Activated CD4-positive, alpha-beta memory T cell treated with anti-CD3 and anti-CD28 coated beads, Interleukin-2, amount 10 ng/mL, durations not matched to agents 7 days and 5 days (primary cell): Measurements from ENCODE around the gene RNASEL. TPM values are rescaled to one million over a fixed set of nuclear protein-coding genes. Genes with fewer than 3 reads are reported as not detected.
A peak's percentile ranks its signal among the peaks of the same experiment; 100 is the strongest.
"Not testable (repeated sequence)": the region's sequence is repeated elsewhere in the genome, so short reads cannot be mapped to it uniquely, and the experiment has no call there.

Experiments
- CTCF ChIA-PET: fragments of 350-600 bp; sonication (Branson Sonifier 250); formaldehyde crosslinking; loops from one replicate; lab custom pipeline; 2021; ENCODE audit warnings: antibody characterized with exemption, inconsistent platforms; lab: Charles Lee
- POLR2A ChIA-PET: fragments of 350-600 bp; sonication (Branson Sonifier 250); formaldehyde crosslinking; loops from one replicate; lab custom pipeline; 2021; ENCODE audit warnings: antibody characterized with exemption; lab: Charles Lee
- DNase-seq: peaks from one replicate; pipeline ENCODE4 v3.0.0-alpha.2; 2020
- H3K27ac Mint-ChIP-seq: one replicate; pipeline ENCODE4 v1.8.0; 2021; ENCODE audit warnings: mild to moderate bottlenecking, mixed read lengths
- H3K27me3 Mint-ChIP-seq: one replicate; pipeline ENCODE4 v1.8.0; 2021; ENCODE audit warnings: mixed read lengths
- H3K36me3 Mint-ChIP-seq: one replicate; pipeline ENCODE4 v1.8.0; 2021; ENCODE audit warnings: low read depth, mixed read lengths
- H3K4me1 Mint-ChIP-seq: one replicate; pipeline ENCODE4 v1.8.0; 2021; ENCODE audit warnings: mixed read lengths
- H3K4me3 Mint-ChIP-seq: one replicate; pipeline ENCODE4 v1.8.0; 2021; ENCODE audit warnings: mild to moderate bottlenecking, mixed read lengths
- H3K9me3 Mint-ChIP-seq: one replicate; pipeline ENCODE4 v1.8.0; 2021; ENCODE audit warnings: mixed read lengths
- total RNA-seq, 2 experiments: library from RNA; stranded (reverse); gene quantifications; one replicate each; pipeline ENCODE4 v1.2.3, GENCODE V29; 2021

The RNASEL gene
- 1 to 10 TPM; 8.4 to 8.8 TPM for total RNA-seq

GRCh38 chr1:182588500-182589396, at the start of gene RNASEL:
TSS of gene RNASEL (minus strand) at chr1:182589256. CDS start at chr1:182586806, 2,450 bp downstream.
- DNase-seq, result peak; percentile 61
- CTCF ChIA-PET, result interaction anchor here (0.8 to 5.2 kb wide), 12 partner anchors 9 to 504 kb away, joined by 3 to 49 read pairs (median 4); no protein-coding TSS in a partner anchor
- POLR2A ChIA-PET, result interaction anchor here (0.7 to 2.6 kb wide), 11 partner anchors 10 to 507 kb away, joined by 3 to 13 read pairs (median 9); partner anchors contain the start of genes DHX9 and NPL
- peaks cover 21% of the 10 kb centered on the region for H3K36me3 Mint-ChIP-seq
- H3K27ac Mint-ChIP-seq, result peak within 1 kb of the TSS; percentile 94
- H3K9me3 Mint-ChIP-seq, result peaks cover 2% of the 10 kb centered on the region
- H3K27me3 Mint-ChIP-seq, result peaks cover 6% of the 10 kb centered on the region
- peak within 1 kb of the TSS; percentile 94 for H3K4me3 Mint-ChIP-seq
- H3K4me1 Mint-ChIP-seq, result peaks cover 33% of the 10 kb centered on the region

DNA sequence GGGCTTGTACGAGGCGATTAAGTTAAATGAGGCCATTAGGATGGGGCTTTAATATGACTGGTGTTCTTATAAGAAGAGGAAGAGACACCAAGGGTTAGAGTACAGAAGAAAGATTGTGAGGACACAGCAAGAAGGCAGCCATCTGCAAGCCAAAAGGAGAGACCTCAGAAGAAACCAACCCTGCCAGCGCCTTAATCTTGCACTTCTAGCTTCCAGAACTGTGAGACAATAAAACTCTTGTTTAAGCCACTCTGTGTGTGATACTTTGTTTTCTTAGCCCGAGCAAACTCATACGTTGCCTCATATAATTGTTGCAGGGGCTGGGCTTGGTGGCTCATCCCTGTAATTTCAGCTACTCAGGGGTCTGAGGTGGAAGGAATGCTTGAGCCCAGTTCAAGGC, 48.7 kb upstream of the RNASEL start:
- no peak overlapping the region for H3K27ac Mint-ChIP-seq
- H3K4me1 Mint-ChIP-seq, result peaks cover 4% of the 10 kb centered on the region
- no peak overlapping the region for H3K4me3 Mint-ChIP-seq
- no peak for DNase-seq
- ChIA-PET CTCF (no interaction called here), POLR2A (no interaction called here)
- H3K27me3 Mint-ChIP-seq, result peaks cover 27% of the 10 kb centered on the region
- H3K9me3 Mint-ChIP-seq, result no peaks in the 10 kb centered on the region
- H3K36me3 Mint-ChIP-seq, result no peaks in the 10 kb centered on the region

DNA sequence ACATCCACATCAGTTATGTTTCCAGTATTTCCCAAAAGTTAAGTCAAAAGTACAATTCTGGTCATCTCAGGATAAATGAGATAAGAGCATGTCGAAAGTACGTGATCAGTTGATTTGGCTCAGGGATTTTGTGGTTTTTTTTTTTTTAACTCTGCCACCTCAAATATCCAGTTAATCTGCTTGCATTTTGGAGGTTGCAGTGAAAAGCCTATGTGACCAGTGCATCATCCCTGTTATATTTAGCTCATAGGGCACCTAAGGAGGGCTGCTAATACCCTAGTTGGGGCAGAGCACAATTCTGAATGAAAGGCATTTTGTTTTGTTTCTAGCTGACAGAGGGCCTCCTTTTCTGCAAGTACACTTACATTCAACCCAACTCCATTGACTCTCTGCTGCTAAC, 46.8 kb upstream of the RNASEL start:
- Mint-ChIP-seq H3K4me3 (no peak overlapping the region), H3K27me3 (peaks cover 33% of the 10 kb centered on the region), H3K27ac (no peak overlapping the region), H3K9me3 (no peaks in the 10 kb centered on the region), H3K4me1 (peaks cover 15% of the 10 kb centered on the region), H3K36me3 (no peaks in the 10 kb centered on the region)
- ChIA-PET POLR2A (no interaction called here), CTCF (no interaction called here)
- no peak for DNase-seq

DNA sequence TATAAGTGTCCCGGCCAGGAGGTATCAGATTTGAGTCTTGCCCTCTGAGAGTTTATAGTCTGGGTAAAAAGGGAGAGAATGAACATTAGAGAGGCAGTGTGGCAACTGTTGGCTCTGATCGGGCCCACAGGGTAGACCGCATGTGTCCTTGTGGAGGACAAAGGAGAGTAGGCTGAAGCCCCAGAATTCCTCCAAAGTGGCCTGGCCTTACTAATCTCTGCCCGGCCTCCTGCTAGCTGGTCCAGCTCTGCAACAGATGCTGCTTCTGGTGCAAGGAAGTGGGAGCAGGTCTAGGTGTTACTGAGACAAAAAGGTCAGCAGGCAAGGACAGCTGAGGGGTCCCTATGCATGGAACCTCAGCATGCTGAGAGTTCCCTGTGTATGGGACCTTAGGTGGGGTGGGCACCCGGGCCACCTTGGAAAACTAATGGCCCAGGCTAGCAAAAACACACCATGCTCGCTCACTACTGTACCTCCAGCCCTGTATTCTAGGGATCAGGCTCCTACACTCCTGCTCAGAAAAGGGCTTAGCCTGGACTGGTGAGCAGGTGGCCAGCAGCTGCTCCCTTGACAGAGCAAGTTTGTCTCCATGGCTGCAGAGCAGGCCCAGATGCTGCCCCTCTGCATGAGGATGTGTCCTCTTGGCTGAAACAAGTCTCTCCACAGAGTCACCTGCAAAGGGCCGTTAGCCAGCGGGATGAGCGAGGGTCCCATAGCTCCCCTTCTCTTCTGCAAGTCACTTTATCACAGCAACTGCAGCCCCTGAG, 45.4 kb upstream of the RNASEL start:
- no peak overlapping the region for H3K4me3 Mint-ChIP-seq
- no peaks in the 10 kb centered on the region for H3K36me3 Mint-ChIP-seq
- peaks cover 29% of the 10 kb centered on the region for H3K4me1 Mint-ChIP-seq
- peaks cover 34% of the 10 kb centered on the region for H3K27me3 Mint-ChIP-seq
- no peak for DNase-seq
- ChIA-PET POLR2A (no interaction called here), CTCF (no interaction called here)
- no peak overlapping the region for H3K27ac Mint-ChIP-seq
- no peaks in the 10 kb centered on the region for H3K9me3 Mint-ChIP-seq

GRCh38 chr1:182633657-182634281, 44.7 kb upstream of the RNASEL start:
- Mint-ChIP-seq H3K27me3 (peaks cover 34% of the 10 kb centered on the region), H3K9me3 (no peaks in the 10 kb centered on the region), H3K4me1 (peaks cover 33% of the 10 kb centered on the region), H3K36me3 (no peaks in the 10 kb centered on the region), H3K27ac (no peak overlapping the region), H3K4me3 (no peak overlapping the region)
- CTCF ChIA-PET, result no interaction called here
- no peak for DNase-seq
- POLR2A ChIA-PET, result no interaction called here

GRCh38 chr1:182633031-182633430, 44.0 kb upstream of the RNASEL start:
- H3K9me3 Mint-ChIP-seq, result no peaks in the 10 kb centered on the region
- POLR2A ChIA-PET, result no interaction called here
- no peaks in the 10 kb centered on the region for H3K36me3 Mint-ChIP-seq
- H3K4me1 Mint-ChIP-seq, result peaks cover 33% of the 10 kb centered on the region
- peaks cover 34% of the 10 kb centered on the region for H3K27me3 Mint-ChIP-seq
- no peak overlapping the region for H3K27ac Mint-ChIP-seq
- no peak for DNase-seq
- CTCF ChIA-PET, result no interaction called here
- no peak overlapping the region for H3K4me3 Mint-ChIP-seq

GRCh38 chr1:182632441-182632857, 43.4 kb upstream of the RNASEL start:
- Mint-ChIP-seq H3K27me3 (peaks cover 32% of the 10 kb centered on the region), H3K4me1 (peaks cover 34% of the 10 kb centered on the region)
- CTCF ChIA-PET, result interaction anchor here (0.7 kb wide), 1 partner anchor 11 kb away, joined by 3 read pairs; no protein-coding TSS in a partner anchor
- not testable (repeated sequence) for H3K4me3 Mint-ChIP-seq, DNase-seq, H3K36me3 Mint-ChIP-seq, H3K9me3 Mint-ChIP-seq, H3K27ac Mint-ChIP-seq
- POLR2A ChIA-PET, result interaction anchor here (0.9 kb wide), 1 partner anchor 17 kb away, joined by 3 read pairs; no protein-coding TSS in a partner anchor

- no peaks in the 10 kb centered on the region for H3K36me3 Mint-ChIP-seq
- ChIA-PET POLR2A (interaction anchor here (0.9 to 4.2 kb wide), 2 partner anchors 16 to 17 kb away, joined by 3 to 41 read pairs; no protein-coding TSS in a partner anchor), CTCF (interaction anchor here (0.7 kb wide), 2 partner anchors 11 to 31 kb away, joined by 3 to 4 read pairs; no protein-coding TSS in a partner anchor)
- no peak overlapping the region for H3K27ac Mint-ChIP-seq
- no peak for DNase-seq
- H3K27me3 Mint-ChIP-seq, result peaks cover 32% of the 10 kb centered on the region
- no peak overlapping the region for H3K4me3 Mint-ChIP-seq
- H3K9me3 Mint-ChIP-seq, result no peaks in the 10 kb centered on the region
- H3K4me1 Mint-ChIP-seq, result peaks cover 37% of the 10 kb centered on the region
These were observed 42.9 kb upstream of the RNASEL start for GRCh38 chr1:182631954-182632353.

- H3K36me3 Mint-ChIP-seq, result no peaks in the 10 kb centered on the region
- no peaks in the 10 kb centered on the region for H3K9me3 Mint-ChIP-seq
- H3K27ac Mint-ChIP-seq, result no peak overlapping the region
- H3K27me3 Mint-ChIP-seq, result peaks cover 35% of the 10 kb centered on the region
- no peak for DNase-seq
- peaks cover 44% of the 10 kb centered on the region for H3K4me1 Mint-ChIP-seq
- ChIA-PET CTCF (no interaction called here), POLR2A (interaction anchor here (1.1 to 4.2 kb wide), 2 partner anchors 12 to 15 kb away, joined by 3 to 41 read pairs; no protein-coding TSS in a partner anchor)
- no peak overlapping the region for H3K4me3 Mint-ChIP-seq
These were observed 42.1 kb upstream of the RNASEL start for GRCh38 chr1:182631053-182631677.

DNA sequence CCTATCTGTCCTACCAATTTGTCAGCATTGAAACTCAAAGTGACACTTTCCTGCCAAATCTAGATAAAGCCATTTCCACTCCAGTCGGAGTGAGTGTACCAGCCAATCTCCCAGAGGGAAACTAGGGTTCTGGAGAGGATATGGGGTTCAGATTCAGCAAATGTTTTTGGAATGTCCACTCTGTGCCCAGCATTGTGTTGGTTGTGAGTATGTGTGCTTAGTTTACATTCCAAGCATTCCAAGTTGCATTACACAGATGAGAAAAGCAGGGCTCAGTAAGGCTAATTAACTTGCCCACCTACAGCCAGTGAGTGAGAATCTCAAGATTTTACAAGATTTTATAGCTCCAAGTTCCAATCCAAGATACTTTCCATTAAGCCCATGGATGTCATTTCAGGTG, 41.5 kb upstream of the RNASEL start:
- no peak for DNase-seq
- no peak overlapping the region for H3K27ac Mint-ChIP-seq
- ChIA-PET CTCF (interaction anchor here (2.2 kb wide), 1 partner anchor 14 kb away, joined by 7 read pairs; no protein-coding TSS in a partner anchor), POLR2A (interaction anchor here (1.1 to 4.2 kb wide), 3 partner anchors 11 to 27 kb away, joined by 3 to 41 read pairs (median 11); no protein-coding TSS in a partner anchor)
- no peak overlapping the region for H3K4me3 Mint-ChIP-seq
- peaks cover 30% of the 10 kb centered on the region for H3K27me3 Mint-ChIP-seq
- H3K4me1 Mint-ChIP-seq, result peaks cover 50% of the 10 kb centered on the region
- H3K9me3 Mint-ChIP-seq, result no peaks in the 10 kb centered on the region
- no peaks in the 10 kb centered on the region for H3K36me3 Mint-ChIP-seq

DNA sequence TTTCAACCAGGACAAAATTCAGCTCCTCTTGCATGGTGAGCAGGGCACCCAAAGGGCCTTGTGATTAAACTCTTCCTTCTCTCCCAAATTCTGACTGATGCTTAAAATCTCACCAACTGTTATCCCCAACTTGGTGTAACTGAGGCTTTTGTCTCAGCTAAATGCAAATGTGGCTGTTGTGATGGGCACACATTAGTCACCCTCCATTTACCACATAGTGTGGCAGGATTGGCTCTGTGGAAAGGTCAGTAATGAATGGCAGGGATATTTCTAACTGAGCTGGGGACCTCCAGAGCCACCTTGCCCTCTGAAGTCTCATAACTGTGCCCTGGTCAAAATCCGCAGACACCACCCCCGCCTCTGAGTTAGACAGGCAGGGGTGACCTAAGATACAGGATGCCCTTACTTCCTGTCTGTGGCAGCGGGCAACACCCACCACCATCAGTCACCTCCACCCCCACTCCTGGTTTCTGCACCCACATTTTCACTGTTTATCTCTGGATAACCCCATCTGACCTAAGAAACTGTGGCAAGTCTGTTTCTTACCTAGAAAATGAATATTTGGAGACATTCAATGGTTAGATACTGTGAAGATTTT, 40.5 kb upstream of the RNASEL start:
- no peak overlapping the region for H3K4me3 Mint-ChIP-seq
- no peak overlapping the region for H3K27ac Mint-ChIP-seq
- H3K27me3 Mint-ChIP-seq, result peaks cover 23% of the 10 kb centered on the region
- peaks cover 60% of the 10 kb centered on the region for H3K4me1 Mint-ChIP-seq
- ChIA-PET POLR2A (interaction anchor here (2.0 to 4.2 kb wide), 3 partner anchors 9 to 26 kb away, joined by 4 to 41 read pairs (median 11); no protein-coding TSS in a partner anchor), CTCF (interaction anchor here (0.9 to 2.2 kb wide), 4 partner anchors 9 to 157 kb away, joined by 3 to 7 read pairs (median 4); no protein-coding TSS in a partner anchor)
- no peaks in the 10 kb centered on the region for H3K9me3 Mint-ChIP-seq
- DNase-seq, result peak; percentile 64
- H3K36me3 Mint-ChIP-seq, result no peaks in the 10 kb centered on the region
